H7 (cell line): ENCODE data around the gene HSPA2. TPM values are rescaled to one million over a fixed set of nuclear protein-coding genes. Genes with fewer than 3 reads are reported as not detected.
A peak's percentile ranks its signal among the peaks of the same experiment; 100 is the strongest.
"Not testable (repeated sequence)": the region's sequence is repeated elsewhere in the genome, so short reads cannot be mapped to it uniquely, and the experiment has no call there.

ENCODE experiments used
- DNase-seq: peaks from one replicate; pipeline ENCODE4 v3.0.0; 2012
- H3K27me3 ChIP-seq: 2 replicates; pipeline ENCODE4 v1.6.0; 2011; ENCODE audit warnings: mild to moderate bottlenecking, low read length; ENCODE audit not compliant: control insufficient read depth, insufficient read depth
- H3K36me3 ChIP-seq: replicated peaks from 2 replicates; pipeline ENCODE4 v1.5.1; 2011; ENCODE audit warnings: low read length; ENCODE audit not compliant: control insufficient read depth, insufficient read depth
- H3K4me3 ChIP-seq: 2 replicates; pipeline ENCODE4 v1.5.1; 2011; ENCODE audit warnings: low read depth, mild to moderate bottlenecking, control low read depth, low read length, moderate library complexity; ENCODE audit not compliant: insufficient read depth
- total RNA-seq: library from RNA; depleted of rRNA; stranded (reverse); fragments of >200 nt; shearing (Covaris generic); gene quantifications from 2 replicates; pipeline ENCODE4 v1.2.3, GENCODE V29; 2014

The HSPA2 gene
- total RNA-seq, 1 experiment from 2014 or later = 14.1 TPM

- DNase-seq = no peak
- no peak overlapping the region for H3K4me3 ChIP-seq
- H3K27me3 ChIP-seq = 0 out of 2 replicates have a peak, but pooled peaks cover 1% of the 10 kb centered on the region
- no peaks in the 10 kb centered on the region for H3K36me3 ChIP-seq
Measured at GRCh38 chr14:64536488-64537245, 3.9 kb upstream of the HSPA2 start.

- Histone ChIP-seq H3K36me3 (no peaks in the 10 kb centered on the region), H3K27me3 (peaks cover 1% of the 10 kb centered on the region; the same call in 1 of the 2 replicates), H3K4me3 (peak overlapping the region; percentile 39; the same call in 1 of the 2 replicates)
- no peak for DNase-seq
Measured at GRCh38 chr14:64541261-64541971, 875 bp downstream of the HSPA2 start.

DNA sequence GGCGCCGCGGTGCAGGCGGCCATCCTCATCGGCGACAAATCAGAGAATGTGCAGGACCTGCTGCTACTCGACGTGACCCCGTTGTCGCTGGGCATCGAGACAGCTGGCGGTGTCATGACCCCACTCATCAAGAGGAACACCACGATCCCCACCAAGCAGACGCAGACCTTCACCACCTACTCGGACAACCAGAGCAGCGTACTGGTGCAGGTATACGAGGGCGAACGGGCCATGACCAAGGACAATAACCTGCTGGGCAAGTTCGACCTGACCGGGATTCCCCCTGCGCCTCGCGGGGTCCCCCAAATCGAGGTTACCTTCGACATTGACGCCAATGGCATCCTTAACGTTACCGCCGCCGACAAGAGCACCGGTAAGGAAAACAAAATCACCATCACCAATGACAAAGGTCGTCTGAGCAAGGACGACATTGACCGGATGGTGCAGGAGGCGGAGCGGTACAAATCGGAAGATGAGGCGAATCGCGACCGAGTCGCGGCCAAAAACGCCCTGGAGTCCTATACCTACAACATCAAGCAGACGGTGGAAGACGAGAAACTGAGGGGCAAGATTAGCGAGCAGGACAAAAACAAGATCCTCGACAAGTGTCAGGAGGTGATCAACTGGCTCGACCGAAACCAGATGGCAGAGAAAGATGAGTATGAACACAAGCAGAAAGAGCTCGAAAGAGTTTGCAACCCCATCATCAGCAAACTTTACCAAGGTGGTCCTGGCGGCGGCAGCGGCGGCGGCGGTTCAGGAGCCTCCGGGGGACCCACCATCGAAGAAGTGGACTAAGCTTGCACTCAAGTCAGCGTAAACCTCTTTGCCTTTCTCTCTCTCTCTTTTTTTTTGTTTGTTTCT is 1.7 kb downstream of the HSPA2 start:
- DNase-seq = no peak
- peaks cover 1% of the 10 kb centered on the region; the same call in 1 of the 2 replicates for H3K27me3 ChIP-seq
- H3K4me3 ChIP-seq = peak overlapping the region; percentile 39; the same call in 1 of the 2 replicates
- H3K36me3 ChIP-seq = no peaks in the 10 kb centered on the region

DNA sequence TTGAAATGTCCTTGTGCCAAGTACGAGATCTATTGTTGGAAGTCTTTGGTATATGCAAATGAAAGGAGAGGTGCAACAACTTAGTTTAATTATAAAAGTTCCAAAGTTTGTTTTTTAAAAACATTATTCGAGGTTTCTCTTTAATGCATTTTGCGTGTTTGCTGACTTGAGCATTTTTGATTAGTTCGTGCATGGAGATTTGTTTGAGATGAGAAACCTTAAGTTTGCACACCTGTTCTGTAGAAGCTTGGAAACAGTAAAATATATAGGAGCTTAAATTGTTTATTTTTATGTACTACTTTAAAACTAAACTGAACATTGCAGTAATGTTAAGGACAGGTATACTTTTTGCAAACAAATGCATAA is 2.3 kb downstream of the HSPA2 start:
- H3K36me3 ChIP-seq = no peaks in the 10 kb centered on the region
- peaks cover 1% of the 10 kb centered on the region; the same call in 1 of the 2 replicates for H3K27me3 ChIP-seq
- peak overlapping the region; percentile 39; the same call in 1 of the 2 replicates for H3K4me3 ChIP-seq
- no peak for DNase-seq

GRCh38 chr14:64544607-64545312 is 4.2 kb downstream of the HSPA2 start:
- no peak overlapping the region for H3K4me3 ChIP-seq
- H3K27me3 ChIP-seq = peaks cover 5% of the 10 kb centered on the region
- no peaks in the 10 kb centered on the region for H3K36me3 ChIP-seq
- DNase-seq = peak; percentile 64

DNA sequence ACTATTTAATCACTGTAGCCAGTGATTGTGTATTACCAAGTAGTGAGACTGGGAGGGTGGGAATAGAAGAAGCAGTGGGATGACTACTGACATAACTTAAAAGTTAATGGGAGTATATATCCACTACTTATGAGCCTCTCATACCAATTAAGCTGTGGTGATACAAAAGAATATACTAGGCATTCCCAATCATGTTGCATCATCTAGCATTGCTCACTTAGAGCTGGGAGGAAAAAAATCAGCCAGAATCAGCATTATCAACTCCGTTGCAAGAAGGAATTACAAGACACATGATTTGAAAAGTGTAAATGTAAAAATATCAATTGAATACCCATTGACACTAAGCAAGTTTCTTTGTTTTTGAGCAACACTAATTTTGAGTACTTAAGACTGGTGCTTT is 8.5 kb downstream of the HSPA2 start:
- H3K4me3 ChIP-seq = no peak overlapping the region
- DNase-seq = no peak
- no peaks in the 10 kb centered on the region for H3K36me3 ChIP-seq

GRCh38 chr14:64549791-64550620 is 9.5 kb downstream of the HSPA2 start, which contains the start of gene PPP1R36:
Gene PPP1R36 (plus strand): TSS chr14:64549961. CDS start chr14:64549998, 37 bp downstream.
- DNase-seq = peak; percentile 82

More for the DNA sequence above, 8.5 kb downstream of the HSPA2 start:
- peaks cover 19% of the 10 kb centered on the region for H3K27me3 ChIP-seq

DNA sequence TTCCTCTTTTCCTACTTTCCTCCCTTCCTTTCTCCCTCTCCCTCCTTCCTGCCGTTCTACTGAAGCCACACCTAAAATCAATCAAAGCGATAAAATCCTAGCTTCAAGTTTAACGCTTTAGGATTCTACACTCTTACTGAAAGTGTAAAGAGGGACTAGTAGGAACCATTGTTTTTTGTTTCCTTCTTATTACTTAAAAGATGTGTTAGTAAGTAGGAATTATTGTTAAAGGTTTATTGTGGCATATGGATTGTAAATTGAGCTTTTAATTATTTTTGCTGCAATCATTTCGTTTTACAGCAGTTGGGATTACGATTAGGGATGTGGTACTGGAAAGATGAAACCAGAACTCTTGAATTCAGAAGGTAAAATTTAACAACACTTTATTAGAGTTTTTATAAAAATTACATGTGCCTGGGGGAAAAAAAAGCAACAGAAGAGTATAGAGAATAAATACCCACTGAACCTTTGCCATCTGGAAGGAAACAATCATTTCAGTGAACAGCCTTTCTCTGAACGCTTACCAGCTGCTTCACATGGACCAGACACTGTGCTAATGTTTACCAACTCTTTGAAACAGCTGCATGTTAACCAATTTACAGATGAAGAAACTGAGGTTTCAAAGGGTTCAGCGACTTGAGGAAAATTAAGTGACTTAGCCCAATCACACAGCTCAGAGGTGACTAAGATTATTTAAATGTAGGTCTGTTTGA is 10.2 kb downstream of the HSPA2 start:
- peak overlapping the region; percentile 64; the same call in 1 of the 2 replicates for H3K4me3 ChIP-seq
- no peaks in the 10 kb centered on the region for H3K36me3 ChIP-seq
- peaks cover 19% of the 10 kb centered on the region for H3K27me3 ChIP-seq
- DNase-seq = no peak

More at GRCh38 chr14:64549791-64550620, 9.5 kb downstream of the HSPA2 start, which contains the start of gene PPP1R36:
- no peaks in the 10 kb centered on the region for H3K36me3 ChIP-seq
- peaks cover 19% of the 10 kb centered on the region for H3K27me3 ChIP-seq
- peak within 1 kb of the TSS; percentile 64 for H3K4me3 ChIP-seq

DNA sequence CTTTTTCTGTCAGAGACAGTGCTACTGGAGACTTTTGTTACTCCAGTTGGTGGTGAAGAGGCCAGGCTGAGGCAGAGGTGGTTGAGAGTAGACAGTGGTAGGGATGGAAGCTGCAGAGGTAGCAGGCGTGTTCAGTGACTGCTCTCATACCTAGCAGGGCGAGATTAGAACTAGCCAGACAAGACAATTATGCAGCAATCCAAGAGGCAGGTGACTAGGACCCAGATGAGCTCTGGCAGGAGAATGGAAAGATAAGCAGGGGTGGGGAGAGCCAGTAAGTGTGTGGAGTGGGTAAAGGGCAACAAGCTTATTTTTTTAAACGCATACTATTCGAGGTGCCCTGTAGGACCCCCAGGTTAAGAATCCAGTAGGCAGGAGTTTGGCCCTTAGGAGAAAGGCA is 14.0 kb downstream of the HSPA2 start:
- H3K27me3 ChIP-seq = peaks cover 14% of the 10 kb centered on the region
- no peaks in the 10 kb centered on the region for H3K36me3 ChIP-seq
- no peak overlapping the region for H3K4me3 ChIP-seq
- DNase-seq = no peak

DNA sequence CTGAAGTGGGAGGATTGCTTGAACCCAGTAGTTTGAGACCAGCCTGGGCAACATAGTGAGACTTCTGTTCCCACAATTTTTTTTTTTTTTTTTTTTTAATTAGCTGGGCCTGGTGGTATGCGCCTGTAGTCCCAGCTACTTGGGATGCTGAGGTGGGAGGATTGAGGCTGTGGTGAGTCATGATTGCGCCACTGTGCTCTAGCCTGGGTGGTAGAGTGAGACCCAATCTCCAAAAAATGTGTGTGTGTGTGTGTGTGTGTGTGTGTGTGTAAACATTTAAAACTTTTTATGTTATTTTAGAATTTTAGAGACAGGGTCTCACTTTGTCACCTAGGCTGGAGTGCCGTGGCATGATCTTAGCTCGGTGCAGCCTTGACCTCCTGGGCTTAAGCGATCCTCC is 16.0 kb downstream of the HSPA2 start:
- no peaks in the 10 kb centered on the region for H3K36me3 ChIP-seq
- H3K27me3 ChIP-seq = peaks cover 1% of the 10 kb centered on the region; the same call in 1 of the 2 replicates
- no peak overlapping the region for H3K4me3 ChIP-seq
- no peak for DNase-seq

- DNase-seq, H3K4me3 ChIP-seq, H3K36me3 ChIP-seq, H3K27me3 ChIP-seq: not testable (repeated sequence)
Measured at GRCh38 chr14:64558216-64558615, 17.7 kb downstream of the HSPA2 start.

GRCh38 chr14:64561631-64562030 is 21.1 kb downstream of the HSPA2 start:
- no peak for DNase-seq
- Histone ChIP-seq H3K36me3 (no peaks in the 10 kb centered on the region), H3K4me3 (no peak overlapping the region), H3K27me3 (no peaks in the 10 kb centered on the region)
